DOHH2 (cell line): Measurements from ENCODE around the gene ATP7B.

Experiments used
- CTCF ChIP-seq: fragments of 200-600 bp; sonication (generic); IDR thresholded peaks from one replicate; pipeline ENCODE4 v1.5.1; 2014; ENCODE audit warnings: antibody characterized with exemption, mild to moderate bottlenecking, low read depth, low read length; ENCODE audit not compliant: poor library complexity, severe bottlenecking
- EZH2phosphoT487 ChIP-seq: fragments of 200-600 bp; sonication (generic); IDR thresholded peaks from 2 replicates; pipeline ENCODE4 v1.6.1; 2017; ENCODE audit warnings: borderline replicate concordance, mild to moderate bottlenecking, antibody characterized with exemption, low read length, moderate library complexity, mixed read lengths

DNA sequence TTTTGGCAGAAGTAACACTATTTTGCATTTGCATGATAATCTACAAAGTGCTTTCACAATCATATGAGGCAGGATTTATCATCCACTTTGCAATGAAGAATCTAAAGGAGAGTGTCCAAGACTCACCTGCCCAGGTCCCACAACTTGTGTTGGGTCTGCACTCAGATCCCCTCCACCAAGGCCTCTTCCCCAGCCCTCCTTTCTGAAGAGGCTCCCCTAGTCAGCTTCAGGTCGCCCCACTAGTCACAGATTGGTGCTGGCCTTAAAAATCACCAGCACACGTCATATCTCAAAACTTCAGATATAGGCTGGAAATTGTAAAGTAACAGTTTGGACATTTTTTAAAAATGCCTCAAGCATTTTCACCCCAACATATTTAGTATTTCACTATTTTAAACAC, 17.5 kb downstream of the ATP7B start:
- TF ChIP-seq CTCF (no peak), EZH2phosphoT487 (no peak)
